Activated naive CD8-positive, alpha-beta T cell treated with anti-CD3 and anti-CD28 coated beads for 36 hours (primary cell): ENCODE data around the gene MINAR2. TPM values are rescaled to one million over a fixed set of nuclear protein-coding genes. Genes with fewer than 3 reads are reported as not detected.

ENCODE experiments used
- DNase-seq: peaks from one replicate; pipeline ENCODE4 v3.0.0; 2021
- H3K27ac Mint-ChIP-seq: one replicate; pipeline ENCODE4 v1.8.0; 2022; ENCODE audit warnings: mild to moderate bottlenecking, moderate library complexity, mixed read lengths
- H3K27me3 Mint-ChIP-seq: one replicate; pipeline ENCODE4 v1.8.0; 2022; ENCODE audit warnings: mild to moderate bottlenecking, mixed read lengths
- H3K36me3 Mint-ChIP-seq: one replicate; pipeline ENCODE4 v1.8.0; 2021; ENCODE audit warnings: mild to moderate bottlenecking, mixed read lengths
- H3K4me1 Mint-ChIP-seq: one replicate; pipeline ENCODE4 v1.8.0; 2021; ENCODE audit warnings: mixed read lengths
- H3K4me3 Mint-ChIP-seq: one replicate; pipeline ENCODE4 v1.8.0; 2022; ENCODE audit warnings: mild to moderate bottlenecking, moderate library complexity, mixed read lengths
- H3K9me3 Mint-ChIP-seq: one replicate; pipeline ENCODE4 v1.8.0; 2022; ENCODE audit warnings: mixed read lengths
- total RNA-seq, 2 experiments: library from RNA; stranded (reverse); gene quantifications; one replicate each; pipeline ENCODE4 v1.2.3, GENCODE V29; 2021

Gene MINAR2, protein sequence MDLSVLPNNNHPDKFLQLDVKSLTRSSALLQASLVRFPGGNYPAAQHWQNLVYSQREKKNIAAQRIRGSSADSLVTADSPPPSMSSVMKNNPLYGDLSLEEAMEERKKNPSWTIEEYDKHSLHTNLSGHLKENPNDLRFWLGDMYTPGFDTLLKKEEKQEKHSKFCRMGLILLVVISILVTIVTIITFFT
- not detected for total RNA-seq

DNA sequence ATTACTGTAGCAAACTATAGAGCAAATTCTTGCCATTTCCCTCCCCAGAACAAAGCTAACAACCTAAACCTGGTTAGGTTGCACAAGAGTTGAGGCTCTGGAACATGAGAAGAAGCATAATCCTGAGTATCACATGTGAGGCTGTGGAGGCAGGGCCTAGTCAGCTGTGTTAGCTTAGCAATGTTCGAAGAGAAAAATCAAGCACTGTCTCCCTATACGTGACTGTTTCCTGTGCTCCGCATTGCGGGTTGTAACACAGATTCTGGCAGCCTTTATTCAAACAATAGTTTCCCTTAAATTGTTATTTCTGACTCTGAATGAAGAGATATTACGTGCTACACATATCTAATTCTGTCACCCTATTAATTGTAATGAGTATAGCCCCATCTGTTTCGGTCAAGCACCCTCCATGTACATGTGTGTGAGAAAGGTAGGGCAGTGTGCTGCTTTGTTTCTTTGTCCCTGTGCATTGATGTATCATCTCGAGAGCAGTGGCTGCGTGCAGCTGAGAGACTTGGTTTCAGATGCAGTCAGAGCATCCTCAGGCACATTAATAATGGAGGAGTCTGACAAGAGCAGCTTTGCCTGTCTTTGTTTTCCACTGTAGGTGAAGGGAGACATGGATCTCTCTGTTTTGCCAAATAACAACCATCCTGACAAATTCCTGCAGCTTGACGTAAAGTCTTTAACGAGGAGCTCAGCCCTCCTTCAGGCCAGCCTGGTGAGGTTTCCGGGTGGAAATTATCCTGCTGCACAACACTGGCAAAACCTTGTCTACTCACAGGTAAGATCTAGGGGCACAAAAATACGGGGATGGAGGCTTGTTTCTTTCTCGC lies at the start of gene MINAR2:
TSS of gene MINAR2 (plus strand) at position 523 of the 836 bp plus-strand sequence. CDS start at position 620, 97 bp downstream.
- no peaks in the 10 kb centered on the region for H3K36me3 Mint-ChIP-seq
- no peaks in the 10 kb centered on the region for H3K9me3 Mint-ChIP-seq
- no peak for DNase-seq
- no peak within 1 kb of the TSS for H3K4me3 Mint-ChIP-seq
- H3K27me3 Mint-ChIP-seq = peaks cover 3% of the 10 kb centered on the region
- no peaks in the 10 kb centered on the region for H3K4me1 Mint-ChIP-seq
- no peak within 1 kb of the TSS for H3K27ac Mint-ChIP-seq

GRCh38 chr5:129698661-129699060 lies 49.2 kb upstream of the MINAR2 start:
- Mint-ChIP-seq H3K9me3 (no peaks in the 10 kb centered on the region), H3K27me3 (no peaks in the 10 kb centered on the region), H3K4me3 (no peak overlapping the region), H3K36me3 (no peaks in the 10 kb centered on the region), H3K27ac (no peak overlapping the region), H3K4me1 (no peaks in the 10 kb centered on the region)
- no peak for DNase-seq

DNA sequence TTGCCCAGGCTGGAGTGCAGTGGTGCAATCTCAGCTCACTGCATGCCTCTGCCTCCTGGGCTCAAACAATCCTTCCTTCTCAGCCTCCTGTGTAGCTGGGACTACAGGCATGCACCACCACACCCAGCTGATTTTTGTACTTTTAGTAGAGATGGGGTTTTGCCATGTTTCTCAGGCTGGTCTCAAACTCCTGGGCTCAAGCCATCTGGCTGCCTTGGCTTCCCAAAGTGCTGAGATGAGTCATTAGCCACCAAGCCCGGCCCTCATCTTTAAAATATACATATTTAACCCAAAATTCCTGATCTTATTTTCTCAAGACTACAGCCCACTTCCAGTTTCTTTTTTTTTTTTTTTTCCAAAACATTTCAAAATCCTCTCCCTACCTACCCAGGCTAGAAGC lies 31.7 kb upstream of the MINAR2 start:
- H3K27me3 Mint-ChIP-seq = no peaks in the 10 kb centered on the region
- H3K36me3 Mint-ChIP-seq = no peaks in the 10 kb centered on the region
- H3K27ac Mint-ChIP-seq = no peak overlapping the region
- H3K9me3 Mint-ChIP-seq = no peaks in the 10 kb centered on the region
- no peak for DNase-seq
- no peaks in the 10 kb centered on the region for H3K4me1 Mint-ChIP-seq
- no peak overlapping the region for H3K4me3 Mint-ChIP-seq

GRCh38 chr5:129716651-129717050 lies 31.2 kb upstream of the MINAR2 start:
- Mint-ChIP-seq H3K27ac (no peak overlapping the region), H3K36me3 (no peaks in the 10 kb centered on the region), H3K4me1 (no peaks in the 10 kb centered on the region), H3K9me3 (no peaks in the 10 kb centered on the region), H3K4me3 (no peak overlapping the region), H3K27me3 (no peaks in the 10 kb centered on the region)
- no peak for DNase-seq

DNA sequence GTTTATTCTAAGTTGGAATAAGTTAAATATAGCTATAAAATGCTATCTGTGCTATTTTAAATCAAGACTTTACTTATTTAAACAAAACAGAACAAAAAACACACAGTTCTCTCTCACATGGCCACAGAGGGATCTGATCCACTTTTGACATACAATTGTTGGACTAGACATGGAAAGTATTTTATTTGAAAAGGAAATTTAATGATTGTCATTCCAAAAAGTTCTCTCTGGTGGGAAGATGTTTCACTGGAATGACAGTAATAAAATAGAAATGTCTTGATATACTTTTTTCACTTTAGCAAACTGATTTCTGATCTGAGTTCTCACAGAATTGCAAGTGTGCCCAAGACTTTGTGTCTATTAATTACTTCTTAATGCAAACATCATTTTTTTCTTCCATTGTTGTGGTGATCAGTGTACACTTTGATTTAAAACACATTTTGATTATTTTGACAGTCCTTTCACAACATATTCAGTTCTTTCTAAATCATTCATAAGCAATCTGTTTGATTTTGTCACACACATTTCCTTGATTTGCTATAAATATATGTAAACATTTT lies 30.1 kb upstream of the MINAR2 start:
- Mint-ChIP-seq H3K4me1 (no peaks in the 10 kb centered on the region), H3K36me3 (no peaks in the 10 kb centered on the region), H3K27me3 (no peaks in the 10 kb centered on the region), H3K9me3 (no peaks in the 10 kb centered on the region), H3K27ac (no peak overlapping the region), H3K4me3 (no peak overlapping the region)
- DNase-seq = no peak

GRCh38 chr5:129718471-129719090 lies 29.3 kb upstream of the MINAR2 start:
- H3K36me3 Mint-ChIP-seq = no peaks in the 10 kb centered on the region
- H3K4me1 Mint-ChIP-seq = no peaks in the 10 kb centered on the region
- no peaks in the 10 kb centered on the region for H3K27me3 Mint-ChIP-seq
- H3K4me3 Mint-ChIP-seq = no peak overlapping the region
- H3K9me3 Mint-ChIP-seq = no peaks in the 10 kb centered on the region
- no peak for DNase-seq
- no peak overlapping the region for H3K27ac Mint-ChIP-seq

DNA sequence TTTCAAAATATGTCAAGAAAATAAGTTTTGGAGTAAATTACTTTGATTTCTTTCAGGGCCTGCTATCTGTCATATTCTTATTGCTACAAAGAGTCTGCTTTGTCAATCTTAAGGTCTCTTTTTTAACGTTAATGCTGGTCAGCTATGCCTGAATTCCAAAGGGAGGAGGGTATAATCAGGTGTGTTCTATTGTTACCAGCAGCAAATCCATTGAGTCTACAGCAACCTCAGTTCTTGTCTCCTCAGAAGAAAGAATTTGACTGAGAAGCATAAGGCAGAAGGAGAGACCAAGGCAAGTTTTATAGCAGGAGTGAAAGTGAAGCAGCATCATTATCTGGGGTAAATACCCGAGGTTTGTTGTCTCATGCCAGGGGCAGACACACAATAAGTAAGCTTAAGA lies 23.7 kb upstream of the MINAR2 start:
- no peaks in the 10 kb centered on the region for H3K4me1 Mint-ChIP-seq

DNA sequence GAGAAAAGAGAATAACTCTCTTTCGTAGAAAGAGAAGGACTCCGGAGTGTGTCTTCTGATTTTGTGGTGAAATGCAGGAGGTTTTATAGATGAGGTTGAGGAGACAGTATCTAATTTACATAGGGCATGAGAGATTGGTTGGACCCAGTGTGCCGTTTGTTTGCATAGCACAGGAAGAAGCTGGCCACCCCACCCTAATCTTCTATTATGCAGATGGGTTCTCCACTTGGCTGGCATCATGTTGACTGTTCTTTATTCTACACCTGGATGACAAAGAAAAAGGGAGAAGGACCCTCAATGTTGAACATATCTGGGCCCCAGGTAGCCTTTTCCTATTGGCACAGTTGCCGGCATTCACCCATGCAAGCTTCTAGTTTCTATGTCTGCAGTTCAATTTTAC lies 23.2 kb upstream of the MINAR2 start:
- H3K27ac Mint-ChIP-seq = no peak overlapping the region
- DNase-seq = no peak
- no peaks in the 10 kb centered on the region for H3K4me1 Mint-ChIP-seq
- no peaks in the 10 kb centered on the region for H3K36me3 Mint-ChIP-seq
- H3K9me3 Mint-ChIP-seq = no peaks in the 10 kb centered on the region
- H3K27me3 Mint-ChIP-seq = no peaks in the 10 kb centered on the region
- H3K4me3 Mint-ChIP-seq = no peak overlapping the region

More for the DNA sequence above, 23.7 kb upstream of the MINAR2 start:
- no peak overlapping the region for H3K4me3 Mint-ChIP-seq
- H3K27ac Mint-ChIP-seq = no peak overlapping the region
- H3K36me3 Mint-ChIP-seq = no peaks in the 10 kb centered on the region
- no peak for DNase-seq
- no peaks in the 10 kb centered on the region for H3K9me3 Mint-ChIP-seq
- H3K27me3 Mint-ChIP-seq = no peaks in the 10 kb centered on the region

DNA sequence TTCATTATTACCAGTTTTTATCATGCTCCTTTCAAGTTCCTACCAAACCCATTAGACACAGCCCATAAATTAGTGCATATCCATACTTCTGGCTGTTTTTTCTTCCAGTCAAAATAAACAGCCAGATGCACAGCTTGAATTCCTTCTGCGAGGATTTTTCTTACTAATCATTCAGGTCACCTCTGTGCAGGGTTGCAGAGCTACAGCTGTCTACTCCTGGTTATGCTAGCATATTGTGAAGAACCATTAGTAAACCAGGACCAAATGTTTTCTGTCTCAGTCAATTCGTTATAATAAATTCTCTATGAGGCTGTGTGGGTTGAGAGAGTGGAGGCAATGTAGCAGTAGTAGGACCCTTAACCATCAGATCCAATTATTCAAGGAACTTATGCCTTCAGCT lies 8.1 kb upstream of the MINAR2 start:
- DNase-seq = no peak
- Mint-ChIP-seq H3K27me3 (peaks cover 3% of the 10 kb centered on the region), H3K4me1 (no peaks in the 10 kb centered on the region), H3K4me3 (no peak overlapping the region), H3K36me3 (no peaks in the 10 kb centered on the region), H3K9me3 (no peaks in the 10 kb centered on the region), H3K27ac (no peak overlapping the region)

- H3K36me3 Mint-ChIP-seq = no peaks in the 10 kb centered on the region
- no peak overlapping the region for H3K27ac Mint-ChIP-seq
- H3K4me3 Mint-ChIP-seq = no peak overlapping the region
- H3K9me3 Mint-ChIP-seq = no peaks in the 10 kb centered on the region
- no peaks in the 10 kb centered on the region for H3K4me1 Mint-ChIP-seq
- no peak for DNase-seq
- peaks cover 3% of the 10 kb centered on the region for H3K27me3 Mint-ChIP-seq
Observed at GRCh38 chr5:129743541-129744187, 4.2 kb upstream of the MINAR2 start.

GRCh38 chr5:129745997-129746396 lies 1.9 kb upstream of the MINAR2 start:
- DNase-seq = no peak
- no peaks in the 10 kb centered on the region for H3K9me3 Mint-ChIP-seq
- no peak overlapping the region for H3K27ac Mint-ChIP-seq
- no peaks in the 10 kb centered on the region for H3K4me1 Mint-ChIP-seq
- no peaks in the 10 kb centered on the region for H3K36me3 Mint-ChIP-seq
- no peaks in the 10 kb centered on the region for H3K27me3 Mint-ChIP-seq
- no peak overlapping the region for H3K4me3 Mint-ChIP-seq

DNA sequence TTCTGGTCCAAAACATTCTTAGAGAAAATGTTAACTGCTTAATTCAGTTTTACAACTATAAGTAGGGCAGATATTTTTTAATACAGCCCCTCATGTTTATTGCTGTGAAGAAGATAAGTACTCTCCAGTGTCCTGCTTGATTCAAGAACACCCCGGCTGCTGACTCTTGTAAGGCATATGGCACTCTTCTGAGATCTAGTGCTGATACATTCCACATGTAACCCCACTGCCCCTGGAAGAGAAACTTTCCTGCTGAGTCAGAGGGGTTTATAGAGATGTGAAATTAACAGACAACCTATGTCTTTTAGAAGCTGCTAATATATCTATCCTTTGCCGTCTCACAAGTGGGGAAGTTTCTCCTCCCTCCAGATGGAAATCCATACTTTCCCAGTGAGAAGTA lies 1.0 kb upstream of the MINAR2 start:
- no peaks in the 10 kb centered on the region for H3K36me3 Mint-ChIP-seq
- no peaks in the 10 kb centered on the region for H3K4me1 Mint-ChIP-seq
- DNase-seq = no peak
- H3K27me3 Mint-ChIP-seq = no peaks in the 10 kb centered on the region
- H3K27ac Mint-ChIP-seq = no peak overlapping the region
- H3K4me3 Mint-ChIP-seq = no peak overlapping the region
- no peaks in the 10 kb centered on the region for H3K9me3 Mint-ChIP-seq

DNA sequence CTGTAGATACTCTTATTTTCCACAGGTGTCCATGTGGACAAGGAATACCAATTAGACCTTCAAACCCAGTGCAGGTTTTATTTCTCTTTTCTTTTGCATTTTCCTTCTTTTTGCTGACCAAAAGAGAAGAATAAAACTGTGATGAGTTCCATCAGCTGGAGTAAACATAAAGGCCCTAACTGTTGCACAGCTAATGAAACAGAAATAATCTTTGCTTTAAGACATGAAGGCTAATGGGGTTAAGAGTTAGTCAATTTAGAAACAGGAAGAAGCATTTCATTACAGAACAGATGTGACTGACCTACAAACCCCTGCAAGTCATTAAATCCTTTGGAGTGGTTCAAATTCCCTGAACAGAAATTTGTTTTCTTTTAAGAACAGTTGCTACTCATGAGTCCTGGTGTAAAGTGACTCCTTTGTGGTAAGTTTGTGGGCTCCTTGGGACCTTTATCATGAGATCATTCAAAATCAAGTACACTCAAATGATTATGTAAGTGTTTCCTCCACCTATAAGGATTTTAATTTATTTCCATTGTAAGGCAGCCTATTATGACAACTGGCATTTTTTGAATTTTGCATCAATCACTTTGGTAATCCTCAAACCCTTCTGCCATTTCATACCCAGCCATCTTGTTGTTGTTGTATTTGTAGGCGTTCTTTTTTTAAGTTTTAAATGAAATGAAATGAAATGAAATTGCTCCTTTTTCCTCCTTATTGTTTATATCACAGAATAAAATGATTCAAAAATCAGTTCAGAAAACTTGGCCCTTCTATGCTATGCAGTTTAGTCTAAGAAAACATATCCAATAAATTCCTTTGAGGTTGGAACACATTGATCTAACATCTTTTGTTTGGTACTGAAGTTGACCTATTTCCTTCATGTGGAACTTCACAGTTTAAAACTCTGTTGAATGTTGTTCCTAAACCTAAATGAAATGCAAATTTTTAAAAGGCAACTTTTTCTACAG lies 1.3 kb downstream of the MINAR2 start:
- Mint-ChIP-seq H3K9me3 (no peaks in the 10 kb centered on the region), H3K36me3 (no peaks in the 10 kb centered on the region), H3K4me3 (no peak overlapping the region)

DNA sequence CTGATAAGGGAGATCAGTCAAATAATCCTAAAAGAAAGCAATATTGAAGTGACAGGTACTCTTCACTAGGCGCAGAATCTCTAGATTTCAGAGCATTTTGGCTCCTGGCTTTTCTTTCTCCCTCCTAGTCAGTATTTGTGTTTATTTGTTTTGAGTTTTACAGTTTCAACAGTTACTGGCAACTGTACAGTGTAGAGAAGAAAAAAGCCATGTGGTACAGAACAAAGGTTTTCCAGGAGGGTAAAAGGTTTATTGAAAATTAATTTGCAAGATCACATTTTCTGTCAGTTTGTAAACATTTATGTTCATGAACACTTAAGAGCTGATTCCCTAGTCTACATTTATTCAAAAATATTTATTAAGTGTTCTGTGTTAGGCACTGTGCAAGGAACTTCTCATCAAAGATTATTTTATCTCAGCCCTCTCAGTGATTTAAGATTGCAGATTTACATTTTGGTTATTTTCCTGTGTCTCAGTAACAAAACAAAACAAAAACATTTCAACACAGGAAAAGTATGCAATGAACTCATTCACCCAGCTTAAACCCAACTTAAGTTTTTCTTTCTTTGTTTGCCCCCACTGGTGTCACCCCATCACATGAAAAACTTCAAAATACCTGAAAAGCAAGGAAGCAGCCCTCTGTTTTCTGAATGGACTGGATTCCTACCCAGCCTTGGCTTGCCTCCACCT lies 12.9 kb downstream of the MINAR2 start:
- DNase-seq = no peak
- Mint-ChIP-seq H3K4me3 (no peak overlapping the region), H3K9me3 (no peaks in the 10 kb centered on the region), H3K4me1 (no peaks in the 10 kb centered on the region), H3K27ac (no peak overlapping the region), H3K36me3 (no peaks in the 10 kb centered on the region), H3K27me3 (no peaks in the 10 kb centered on the region)

More for the DNA sequence above, 1.3 kb downstream of the MINAR2 start:
- no peak for DNase-seq
- Mint-ChIP-seq H3K4me1 (no peaks in the 10 kb centered on the region), H3K27me3 (peaks cover 8% of the 10 kb centered on the region), H3K27ac (no peak overlapping the region)
